NB4 (cell line): ENCODE measurements around the gene DGKQ.

Source experiments
- CTCF ChIP-seq: IDR thresholded peaks from one replicate; pipeline ENCODE4 v1.5.1; 2012; ENCODE audit warnings: low read depth, low read length
- MAX ChIP-seq: IDR thresholded peaks from 2 replicates; pipeline ENCODE4 v1.6.1; 2011; ENCODE audit warnings: low read depth, low read length
- POLR2A ChIP-seq: IDR thresholded peaks from 2 replicates; pipeline ENCODE4 v1.6.1; 2011; ENCODE audit warnings: mild to moderate bottlenecking; ENCODE audit not compliant: insufficient read length; ENCODE audit errors: extremely low read depth

- TF ChIP-seq CTCF (no peak), POLR2A (no peak), MAX (peak; percentile 9; the same call in 1 of the 2 replicates)
These were observed 42.0 kb downstream of the DGKQ start for GRCh38 chr4:931194-931959.
